Measurements from ENCODE around the gene KIF5C.

GRCh38 chr2:148996805-148997204 lies 121.8 kb downstream of the KIF5C start:
- TF ChIP-seq CTCF (IDR thresholded peaks at IDR 0.05; ENCODE audit: insufficient read depth, low read depth, low read length) = no peak
- no peak for TF ChIP-seq EZH2 (IDR thresholded peaks at IDR 0.05; ENCODE audit: insufficient read depth, low read length)

Data from astrocyte (in vitro differentiated cells and primary cell).